K562 (cell line): Measurements from ENCODE around the gene ZNF197. TPM values are rescaled to one million over a fixed set of nuclear protein-coding genes. Genes with fewer than 3 reads are reported as not detected.

Source experiments
- ATAC-seq: fragments of 200-7000 bp; cut with Tn5 transposase; 3 replicates; pipeline ENCODE4 v1.9.1; 2020; ENCODE audit warnings: moderate library complexity
- BruUV-seq: library from RNA; stranded (reverse); fragments of 400-500 nt; replicated peaks from 2 replicates; lab custom pipeline; 2021; lab: Mats Ljungman, UMichigan
- CTCF ChIA-PET: fragments of 300-600 bp; formaldehyde crosslinking; extraction: SDS; loops from one replicate; lab custom pipeline; 2021; ENCODE audit warnings: low intra/inter-chr PET ratio; lab: Yijun Ruan, JAX
- POLR2A ChIA-PET: fragments of 300-600, 350-650 bp; sonication (Branson Sonifier 250); formaldehyde crosslinking; extraction: SDS; loops from one replicate; lab custom pipeline; 2021; ENCODE audit warnings: antibody characterized with exemption, inconsistent platforms; lab: Yijun Ruan, JAX
- DNase-seq, 4 experiments: peaks; one replicate each; pipeline versions ENCODE4 v3.0.0 to v3.0.0-alpha.2; 2011 to 2018; ENCODE audit warnings: low spot score in 3 of 4, mixed read lengths in 3 of 4; ENCODE audit errors: extremely low read depth in 1 of 4
- FAIRE-seq: peaks from 2 replicates; lab custom pipeline; 2011; peaks lifted over from hg19 to GRCh38; lab: Jason Lieb, UNC
- H2AFZ ChIP-seq: 2 replicates; pipeline ENCODE4 v1.6.0; 2011; ENCODE audit warnings: low read depth, low read length, control low read depth, inconsistent platforms
- H3K27ac ChIP-seq: fragments of 200-600 bp; 3 replicates; pipeline ENCODE4 v1.8.0; 2011; ENCODE audit warnings: low read depth, mild to moderate bottlenecking, control low read depth, inconsistent platforms, low read length, moderate library complexity, mixed read lengths; ENCODE audit errors: extremely low read depth
- H3K27me3 ChIP-seq, 2 experiments: fragments of 300-600 bp in 1 of 2; 2 replicates in 1 of 2; 3 replicates in 1 of 2; pipeline versions ENCODE4 v1.6.0 to v1.8.0; 2011; ENCODE audit warnings: inconsistent platforms in 2 of 2, low read length in 2 of 2, mild to moderate bottlenecking in 1 of 2, mixed read lengths in 1 of 2, moderate library complexity in 1 of 2; ENCODE audit not compliant: control insufficient read depth in 2 of 2, insufficient read depth in 2 of 2
- H3K36me3 ChIP-seq: fragments of 300-600 bp; 3 replicates; pipeline ENCODE4 v1.8.0; 2011; ENCODE audit warnings: mild to moderate bottlenecking, low read length, inconsistent platforms; ENCODE audit not compliant: control insufficient read depth, insufficient read depth
- H3K4me1 ChIP-seq, 2 experiments: fragments of 200-600 bp in 1 of 2; replicated peaks in 1 of 2; 2 replicates in 1 of 2; 3 replicates in 1 of 2; pipeline versions ENCODE4 v1.5.1 to v1.8.0; 2011; ENCODE audit warnings: inconsistent platforms in 2 of 2, low read length in 2 of 2, mild to moderate bottlenecking in 1 of 2, mixed read lengths in 1 of 2, moderate library complexity in 1 of 2; ENCODE audit not compliant: control insufficient read depth in 2 of 2, insufficient read depth in 2 of 2
- H3K4me2 ChIP-seq: 2 replicates; pipeline ENCODE4 v1.6.1; 2011; ENCODE audit warnings: low read length, control low read depth, inconsistent platforms, mixed read lengths; ENCODE audit not compliant: insufficient read depth
- H3K4me3 ChIP-seq: fragments of 200-600 bp; sonication (generic), shearing (Covaris generic); 2 replicates; pipeline ENCODE4 v1.5.1; 2016; ENCODE audit warnings: control low read depth, inconsistent platforms
- H3K79me2 ChIP-seq: fragments of 200-600 bp; 3 replicates; pipeline ENCODE4 v1.8.0; 2011; ENCODE audit warnings: low read length, inconsistent platforms; ENCODE audit not compliant: control insufficient read depth, insufficient read depth
- H3K9ac ChIP-seq, 2 experiments: 2 replicates each; pipeline versions ENCODE4 v1.6.0 to v1.6.1; 2011; ENCODE audit warnings: low read depth in 2 of 2, low read length in 2 of 2, control low read depth in 1 of 2, inconsistent platforms in 1 of 2, mild to moderate bottlenecking in 1 of 2, mixed read lengths in 1 of 2; ENCODE audit not compliant: insufficient read depth in 1 of 2
- H3K9me1 ChIP-seq: one replicate; pipeline ENCODE4 v1.6.0; 2011; ENCODE audit warnings: inconsistent platforms, mild to moderate bottlenecking, low read length, moderate library complexity; ENCODE audit not compliant: control insufficient read depth, insufficient read depth
- H3K9me3 ChIP-seq: replicated peaks from 2 replicates; pipeline ENCODE4 v1.5.1; 2011; ENCODE audit warnings: low read depth, low read length, inconsistent platforms; ENCODE audit not compliant: control insufficient read depth, insufficient read depth
- H4K20me1 ChIP-seq: replicated peaks from 2 replicates; pipeline ENCODE4 v1.6.1; 2011; ENCODE audit warnings: low read length, inconsistent platforms, mixed read lengths; ENCODE audit not compliant: control insufficient read depth, insufficient read depth
- E4F1 ChIP-seq: fragments of 250-450 bp; sonication (Bioruptor Pico); IDR thresholded peaks from 2 replicates; pipeline ENCODE4 v1.5.0; 2021; ENCODE audit warnings: mild to moderate bottlenecking, borderline replicate concordance
- MLX ChIP-seq, 2 experiments: fragments of 450-650 bp in 1 of 2; sonication (generic) in 1 of 2; formaldehyde crosslinking; conservative IDR thresholded peaks; 2 replicates each; pipeline versions ENCODE4 v1.4.0 to v1.8.1; 2020 to 2022; ENCODE audit warnings: mild to moderate bottlenecking in 1 of 2, missing genetic modification reagents in 1 of 2
- NRF1 ChIP-seq, 2 experiments: fragments of 450-650 bp; IDR thresholded peaks in 1 of 2; conservative IDR thresholded peaks in 1 of 2; 2 replicates each; pipeline ENCODE4 v1.6.1; 2014; ENCODE audit warnings: mild to moderate bottlenecking in 2 of 2
- STAG1 ChIP-seq: sonication (generic); formaldehyde crosslinking; IDR thresholded peaks from 2 replicates; pipeline ENCODE4 v1.5.0; 2020; ENCODE audit warnings: missing genetic modification reagents, borderline replicate concordance
- U2AF1 ChIP-seq: fragments of 200-400 bp; formaldehyde crosslinking; optimal IDR thresholded peaks from 2 replicates; pipeline ENCODE3; 2017; ENCODE audit warnings: mild to moderate bottlenecking, low read depth, low read length, moderate library complexity
- WHSC1 ChIP-seq: IDR thresholded peaks from one replicate; pipeline ENCODE4 v1.6.1; 2012; ENCODE audit warnings: low read length, control low read depth, inconsistent platforms
- ZNF449 ChIP-seq: fragments of 250-450 bp; sonication (Bioruptor Pico); IDR thresholded peaks from 2 replicates; pipeline ENCODE4 v1.8.0; 2022; ENCODE audit warnings: moderate library complexity, mild to moderate bottlenecking, inconsistent platforms
- ZNF507 ChIP-seq: conservative IDR thresholded peaks from 2 replicates; pipeline ENCODE4 v1.6.1; 2017; ENCODE audit warnings: missing genetic modification characterization, missing compliant biosample characterization
- ZNF696 ChIP-seq: fragments of 250-450 bp; sonication (Bioruptor Pico); conservative IDR thresholded peaks from 2 replicates; pipeline ENCODE4 v1.4.0; 2020; ENCODE audit warnings: mild to moderate bottlenecking, moderate library complexity
- ZNF75A ChIP-seq: fragments of 450-650 bp; formaldehyde crosslinking; IDR thresholded peaks from 2 replicates; pipeline ENCODE4 v1.4.0; 2020; ENCODE audit warnings: mild to moderate bottlenecking
- ZNF76 ChIP-seq: fragments of 250-450 bp; sonication (Bioruptor Pico); IDR thresholded peaks from 2 replicates; pipeline ENCODE4 v1.4.0; 2020; ENCODE audit warnings: mild to moderate bottlenecking, moderate library complexity, borderline replicate concordance
- WGBS: fragments of 100-300 bp; shearing (Covaris generic); methylation state at CpG from one replicate; pipeline ENCODE4 v1.1.6; 2016; ENCODE audit warnings: low coverage, mixed read lengths; ENCODE audit not compliant: insufficient coverage; ENCODE audit errors: missing lambda C conversion rate; 5-methylcytosine and 5-hydroxymethylcytosine counted together
- in situ Hi-C: fragments of 300-500 bp; cut with MboI; formaldehyde crosslinking; loops from 4 replicates; pipeline ENCODE4 v1.15.0; 2018; ENCODE audit warnings: inconsistent platforms, mixed read lengths
- intact Hi-C: fragments of 100-400 bp; cut with micrococcal nuclease; formaldehyde crosslinking; loops from 2 replicates; pipeline ENCODE4 v1.14.2; 2022
- polyA plus RNA-seq, 8 experiments: library from polyadenylated mRNA; depleted of rRNA in 4 of 8; stranded (reverse) in 5 of 8; unstranded in 3 of 8; fragments of >200 nt; fragmentation: Nextera tagmentation in 2 of 8; fragmentation: Illumina TruSeq in 1 of 8; extraction: Ambion mirVana in 2 of 8; extraction: Trizol in 1 of 8; gene quantifications; 2 replicates each; pipeline versions ENCODE4 v1.2.1 to v1.2.3, GENCODE V29; 2011 to 2014; ENCODE audit warnings: inconsistent platforms in 1 of 8, missing spikeins in 1 of 8
- total RNA-seq, 7 experiments: library from RNA; depleted of rRNA in 6 of 7; stranded (reverse); fragments of >200 nt in 6 of 7; fragmentation: Illumina TruSeq in 2 of 7; extraction: Trizol in 2 of 7; gene quantifications; 2 replicates each; pipeline versions ENCODE4 v1.2.1 to v1.2.3, GENCODE V29; 2011 to 2021; ENCODE audit warnings: low replicate concordance in 1 of 7

Gene ZNF197
- total and polyA plus RNA-seq, 9 of the 15 experiments (the other 6 are each of a cell fraction or from before 2014, with no cell fraction given) = 3.5 to 19.1 (median 13.7) TPM

- DNase-seq (no peak), ATAC-seq (no peak), FAIRE-seq (no peak)
- no peak overlapping the region for H3K4me2 ChIP-seq
- in situ Hi-C loops (no loop called here), intact Hi-C loops (no loop called here)
- no peaks in the 10 kb centered on the region for H3K79me2 ChIP-seq
- no peak overlapping the region for H2AFZ ChIP-seq
- H4K20me1 ChIP-seq = no peaks in the 10 kb centered on the region
- TF ChIP-seq NRF1 (conservative IDR thresholded peaks at IDR 0.05 in 1 of 2, IDR thresholded peaks at IDR 0.05 in 1 of 2) (no peak), ZNF449 (CRISPR knock-in tag) (no peak), WHSC1 (no peak), STAG1 (CRISPR knock-in tag) (no peak), ZNF507 (tag) (peak; percentile 48; the same call in 1 of the 2 replicates), ZNF76 (CRISPR knock-in tag) (no peak), U2AF1 (no peak), ZNF75A (CRISPR knock-in tag) (peak; percentile 89), E4F1 (CRISPR knock-in tag) (no peak), MLX (CRISPR knock-in tag; conservative IDR thresholded peaks at IDR 0.05) (no peak), ZNF696 (CRISPR knock-in tag) (no peak)
- H3K27ac ChIP-seq = no peak overlapping the region
- BruUV-seq = no TSS peak
- 89% methylated on average over 7 of the region's 7 CpGs for WGBS
- H3K4me1 ChIP-seq = no peaks in the 10 kb centered on the region
- H3K9me1 ChIP-seq = no peaks in the 10 kb centered on the region
- peaks cover 6% of the 10 kb centered on the region; the same call in 1 of the 2 replicates for H3K9me3 ChIP-seq
- H3K27me3 ChIP-seq = no peaks in the 10 kb centered on the region
- H3K9ac ChIP-seq = no peak overlapping the region
- ChIA-PET POLR2A (interaction anchor here (1.7 kb wide), 1 partner anchor 33 kb away, joined by 3 read pairs; no protein-coding TSS in a partner anchor), CTCF (no interaction called here)
- H3K36me3 ChIP-seq = peaks cover 63% of the 10 kb centered on the region
- no peak overlapping the region for H3K4me3 ChIP-seq
These were observed 34.2 kb downstream of the ZNF197 start for GRCh38 chr3:44659015-44659414.
